Spleen (tissue), 7 donors: Measurements from ENCODE around the gene SORCS2.

Experiments used
- POLR2A ChIP-seq, 3 donors: fragments of 450-650 bp; IDR thresholded peaks; one replicate each; pipeline ENCODE4 v1.5.1; 2017; ENCODE audit warnings: antibody characterized with exemption in 3 of 3, mild to moderate bottlenecking in 1 of 3
- TF ChIP-seq, protein P1 (sequence below), 11 experiments: fragments of 200-600 bp in 7 of 11; fragments of 450-650 bp in 4 of 11; sonication (generic) in 4 of 11; IDR thresholded peaks in 8 of 11; conservative IDR thresholded peaks in 3 of 11; 1 replicate in 7 of 11; 2 replicates in 4 of 11; pipeline versions ENCODE4 v1.4.0 to v1.8.0; 2016 to 2021; ENCODE audit warnings: antibody characterized with exemption in 11 of 11, inconsistent platforms in 4 of 11, mild to moderate bottlenecking in 1 of 11
- donor health status: DM: no; HTN: no; CAD: no; lungs with moderate emphysema.
- donor health status: DM: no; HTN: no; CAD: no.
- donor health status: DM: no; HTN: no; CAD: no.

- TF ChIP-seq, protein P1, sequence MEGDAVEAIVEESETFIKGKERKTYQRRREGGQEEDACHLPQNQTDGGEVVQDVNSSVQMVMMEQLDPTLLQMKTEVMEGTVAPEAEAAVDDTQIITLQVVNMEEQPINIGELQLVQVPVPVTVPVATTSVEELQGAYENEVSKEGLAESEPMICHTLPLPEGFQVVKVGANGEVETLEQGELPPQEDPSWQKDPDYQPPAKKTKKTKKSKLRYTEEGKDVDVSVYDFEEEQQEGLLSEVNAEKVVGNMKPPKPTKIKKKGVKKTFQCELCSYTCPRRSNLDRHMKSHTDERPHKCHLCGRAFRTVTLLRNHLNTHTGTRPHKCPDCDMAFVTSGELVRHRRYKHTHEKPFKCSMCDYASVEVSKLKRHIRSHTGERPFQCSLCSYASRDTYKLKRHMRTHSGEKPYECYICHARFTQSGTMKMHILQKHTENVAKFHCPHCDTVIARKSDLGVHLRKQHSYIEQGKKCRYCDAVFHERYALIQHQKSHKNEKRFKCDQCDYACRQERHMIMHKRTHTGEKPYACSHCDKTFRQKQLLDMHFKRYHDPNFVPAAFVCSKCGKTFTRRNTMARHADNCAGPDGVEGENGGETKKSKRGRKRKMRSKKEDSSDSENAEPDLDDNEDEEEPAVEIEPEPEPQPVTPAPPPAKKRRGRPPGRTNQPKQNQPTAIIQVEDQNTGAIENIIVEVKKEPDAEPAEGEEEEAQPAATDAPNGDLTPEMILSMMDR (IDR thresholded peaks at IDR 0.05 in 8 of 11, conservative IDR thresholded peaks at IDR 0.05 in 3 of 11): no peak
- TF ChIP-seq POLR2A (IDR thresholded peaks at IDR 0.05): no peak
Measured at GRCh38 chr4:7687006-7687405, 494.7 kb downstream of the SORCS2 start.
